Keratinocyte (primary cell): ENCODE results near the gene ITGA11. TPM values are rescaled to one million over a fixed set of nuclear protein-coding genes. Genes with fewer than 3 reads are reported as not detected.

Experiments used
- DNase-seq: peaks from one replicate; pipeline ENCODE4 v3.0.0-alpha.2; 2011; ENCODE audit warnings: low read depth, missing footprints, low spot score
- FAIRE-seq: peaks from 2 replicates; lab custom pipeline; 2011; peaks lifted over from hg19 to GRCh38; lab: Jason Lieb, UNC
- H2AFZ ChIP-seq: 2 replicates; pipeline ENCODE4 v1.6.0; 2012; ENCODE audit warnings: low read length, control low read depth, inconsistent platforms; ENCODE audit not compliant: control insufficient read depth
- H3K27ac ChIP-seq: 2 replicates; pipeline ENCODE4 v1.5.1; 2011; ENCODE audit warnings: low read length; ENCODE audit not compliant: control insufficient read depth, insufficient read depth
- H3K27me3 ChIP-seq: 3 replicates; pipeline ENCODE4 v1.6.0; 2011; ENCODE audit warnings: low read length; ENCODE audit not compliant: control insufficient read depth, insufficient read depth; ENCODE audit errors: extremely low read depth
- H3K36me3 ChIP-seq, 2 experiments: 2 replicates in 1 of 2; 3 replicates in 1 of 2; pipeline ENCODE4 v1.5.1; 2011; ENCODE audit warnings: low read length in 2 of 2, mild to moderate bottlenecking in 1 of 2; ENCODE audit not compliant: control insufficient read depth in 2 of 2, insufficient read depth in 2 of 2; ENCODE audit errors: extremely low read depth in 1 of 2
- H3K4me1 ChIP-seq: 3 replicates; pipeline ENCODE4 v1.5.1; 2011; ENCODE audit warnings: low read length; ENCODE audit not compliant: control insufficient read depth, insufficient read depth; ENCODE audit errors: extremely low read depth
- H3K4me2 ChIP-seq: 3 replicates; pipeline ENCODE4 v1.6.0; 2011; ENCODE audit warnings: low read depth, low read length; ENCODE audit not compliant: control insufficient read depth, insufficient read depth; ENCODE audit errors: extremely low read depth
- H3K4me3 ChIP-seq, 3 experiments: fragments of 200-600 bp in 1 of 3; sonication (generic) in 1 of 3; 2 replicates in 2 of 3; 3 replicates in 1 of 3; pipeline ENCODE4 v1.5.1; 2011 to 2016; ENCODE audit warnings: low read length in 3 of 3, mild to moderate bottlenecking in 3 of 3, control low read depth in 2 of 3, inconsistent platforms in 1 of 3, low read depth in 1 of 3, mixed read lengths in 1 of 3, mixed run types in 1 of 3, moderate library complexity in 1 of 3; ENCODE audit not compliant: control insufficient read depth in 2 of 3, insufficient read depth in 2 of 3; ENCODE audit errors: extremely low read depth in 1 of 3
- H3K79me2 ChIP-seq: 2 replicates; pipeline ENCODE4 v1.6.0; 2012; ENCODE audit warnings: low read length; ENCODE audit not compliant: control insufficient read depth, insufficient read depth
- H3K9ac ChIP-seq: 3 replicates; pipeline ENCODE4 v1.6.0; 2011; ENCODE audit warnings: low read length; ENCODE audit not compliant: control insufficient read depth, insufficient read depth; ENCODE audit errors: extremely low read depth
- H3K9me1 ChIP-seq: 3 replicates; pipeline ENCODE4 v1.6.0; 2011; ENCODE audit warnings: low read length; ENCODE audit not compliant: control insufficient read depth, insufficient read depth; ENCODE audit errors: extremely low read depth
- H3K9me3 ChIP-seq: 2 replicates; pipeline ENCODE4 v1.5.1; 2012; ENCODE audit warnings: low read depth, low read length; ENCODE audit not compliant: control insufficient read depth
- H4K20me1 ChIP-seq: 3 replicates; pipeline ENCODE4 v1.6.0; 2011; ENCODE audit warnings: low read length; ENCODE audit not compliant: control insufficient read depth, insufficient read depth; ENCODE audit errors: extremely low read depth
- EZH2 ChIP-seq: IDR thresholded peaks from one replicate; pipeline ENCODE4 v1.6.1; 2012; ENCODE audit warnings: inconsistent platforms, mild to moderate bottlenecking, low read length, moderate library complexity
- dilution Hi-C: fragments of 300-500 bp; cut with MboI; formaldehyde crosslinking; loops from one replicate; pipeline ENCODE4 v1.7.0; 2020; ENCODE audit warnings: low sequenced_read_pairs; ENCODE audit not compliant: extremely low pct_ligation_motif_present
- polyA plus RNA-seq, 5 experiments: library from polyadenylated mRNA; depleted of rRNA in 3 of 5; stranded (reverse) in 3 of 5; stranded (forward) in 1 of 5; unstranded in 1 of 5; fragments of >200 nt; gene quantifications; 1 replicate in 1 of 5; 2 replicates in 3 of 5; 3 replicates in 1 of 5; pipeline versions ENCODE4 v1.2.1 to v1.2.3, GENCODE V29; 2011 to 2012; ENCODE audit warnings: missing spikeins in 2 of 5, low read depth in 1 of 5, low replicate concordance in 1 of 5
- TF ChIP-seq, protein P1 (sequence below), 3 experiments: IDR thresholded peaks in 1 of 3; conservative IDR thresholded peaks in 1 of 3; optimal IDR thresholded peaks in 1 of 3; 2 replicates in 2 of 3; 3 replicates in 1 of 3; pipeline versions ENCODE3 to v1.5.1; 2011; ENCODE audit warnings: low read length in 3 of 3, mild to moderate bottlenecking in 3 of 3, moderate library complexity in 2 of 3, control low read depth in 1 of 3, inconsistent platforms in 1 of 3; ENCODE audit not compliant: insufficient read depth in 2 of 3; ENCODE audit errors: extremely low read depth in 1 of 3

ITGA11 gene
- polyA plus RNA-seq, 1 donor (not counting 4 experiments of a cell fraction or from before 2014, with no cell fraction given), result not detected

DNA sequence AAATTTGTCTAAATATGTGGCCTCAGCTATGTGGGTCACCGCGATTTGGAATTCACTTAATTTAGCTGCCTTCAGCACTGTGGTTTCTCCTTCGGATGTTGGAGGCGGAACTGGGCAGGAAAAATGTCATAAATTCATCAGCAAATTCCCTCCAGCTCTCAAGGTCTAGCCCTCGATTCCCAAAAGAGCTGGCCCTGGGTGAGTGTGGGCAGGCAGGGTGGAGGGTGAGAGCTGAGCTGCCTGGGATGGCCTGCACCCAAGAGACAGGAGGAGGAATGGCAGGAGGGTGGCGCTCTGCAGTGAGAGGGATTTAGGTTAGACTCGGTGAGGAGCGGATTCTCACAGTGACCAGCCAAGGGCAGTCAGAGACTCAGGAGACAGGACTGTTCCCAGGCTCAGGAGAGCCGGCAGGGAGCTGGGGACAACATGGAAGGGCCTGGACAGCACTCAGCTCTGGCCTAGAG, 97.3 kb downstream of the ITGA11 start:
- no peaks in the 10 kb centered on the region for H3K9me3 ChIP-seq
- H3K27ac ChIP-seq, result no peak overlapping the region
- no peak for FAIRE-seq

DNA sequence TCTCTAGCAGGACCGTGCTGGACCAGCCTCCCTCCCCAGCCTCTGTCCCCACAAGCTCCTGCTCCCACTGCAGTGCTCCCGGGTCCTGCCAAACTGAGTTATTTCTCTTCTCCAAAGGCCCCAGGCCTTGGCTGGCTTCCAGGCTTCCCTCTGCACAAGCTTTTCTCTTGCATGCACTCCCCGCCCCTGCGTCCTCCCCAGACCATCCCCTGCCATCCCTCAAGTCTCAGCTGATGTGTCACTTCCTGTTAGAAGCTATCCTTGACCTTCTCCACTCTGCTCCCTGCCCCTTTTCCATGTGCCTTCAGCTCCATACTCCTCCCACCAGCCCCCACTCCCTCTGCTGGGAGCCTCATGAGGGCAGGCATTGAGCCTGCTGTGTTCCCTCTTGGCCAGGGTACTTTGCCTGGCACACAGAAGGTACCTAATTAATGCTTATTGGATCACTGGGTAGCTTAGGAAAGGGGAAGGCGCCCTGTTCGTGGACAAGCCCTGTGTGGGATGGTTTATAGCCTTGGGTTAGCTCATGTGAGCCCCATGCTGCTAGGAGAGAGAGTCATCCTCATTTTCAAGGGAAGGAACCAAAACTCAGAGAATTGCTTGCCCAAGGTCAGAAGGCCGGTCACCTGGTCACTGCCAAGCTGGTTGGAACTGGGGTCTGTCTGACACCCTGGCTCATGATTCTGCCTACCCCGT, 98.0 kb downstream of the ITGA11 start:
- dilution Hi-C loops, result no loop called here
- DNase-seq (no peak), FAIRE-seq (no peak)

More for the DNA sequence above, 97.3 kb downstream of the ITGA11 start:
- DNase-seq, result no peak
- dilution Hi-C loops, result no loop called here
- no peaks in the 10 kb centered on the region for H3K79me2 ChIP-seq
- no peak overlapping the region for H3K9ac ChIP-seq
- H3K27me3 ChIP-seq, result peaks cover 12% of the 10 kb centered on the region
- no peaks in the 10 kb centered on the region for H3K9me1 ChIP-seq
- TF ChIP-seq, protein P1, sequence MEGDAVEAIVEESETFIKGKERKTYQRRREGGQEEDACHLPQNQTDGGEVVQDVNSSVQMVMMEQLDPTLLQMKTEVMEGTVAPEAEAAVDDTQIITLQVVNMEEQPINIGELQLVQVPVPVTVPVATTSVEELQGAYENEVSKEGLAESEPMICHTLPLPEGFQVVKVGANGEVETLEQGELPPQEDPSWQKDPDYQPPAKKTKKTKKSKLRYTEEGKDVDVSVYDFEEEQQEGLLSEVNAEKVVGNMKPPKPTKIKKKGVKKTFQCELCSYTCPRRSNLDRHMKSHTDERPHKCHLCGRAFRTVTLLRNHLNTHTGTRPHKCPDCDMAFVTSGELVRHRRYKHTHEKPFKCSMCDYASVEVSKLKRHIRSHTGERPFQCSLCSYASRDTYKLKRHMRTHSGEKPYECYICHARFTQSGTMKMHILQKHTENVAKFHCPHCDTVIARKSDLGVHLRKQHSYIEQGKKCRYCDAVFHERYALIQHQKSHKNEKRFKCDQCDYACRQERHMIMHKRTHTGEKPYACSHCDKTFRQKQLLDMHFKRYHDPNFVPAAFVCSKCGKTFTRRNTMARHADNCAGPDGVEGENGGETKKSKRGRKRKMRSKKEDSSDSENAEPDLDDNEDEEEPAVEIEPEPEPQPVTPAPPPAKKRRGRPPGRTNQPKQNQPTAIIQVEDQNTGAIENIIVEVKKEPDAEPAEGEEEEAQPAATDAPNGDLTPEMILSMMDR (optimal IDR thresholded peaks at IDR 0.05 in 1 of 3, IDR thresholded peaks at IDR 0.05 in 1 of 3, conservative IDR thresholded peaks at IDR 0.05 in 1 of 3; ENCODE audit: extremely low read depth in 1 of 3, insufficient read depth in 2 of 3, low read length in 3 of 3), result no peak
- TF ChIP-seq EZH2, result no peak
- H4K20me1 ChIP-seq, result no peaks in the 10 kb centered on the region
- no peak overlapping the region for H2AFZ ChIP-seq
- no peak overlapping the region for H3K4me2 ChIP-seq
- H3K4me1 ChIP-seq, result peaks cover 5% of the 10 kb centered on the region
- no peaks in the 10 kb centered on the region for H3K36me3 ChIP-seq
- no peak overlapping the region for H3K4me3 ChIP-seq

More for the DNA sequence above, 98.0 kb downstream of the ITGA11 start:
- Histone ChIP-seq H3K4me3 (no peak overlapping the region), H3K36me3 (no peaks in the 10 kb centered on the region), H4K20me1 (no peaks in the 10 kb centered on the region), H3K79me2 (no peaks in the 10 kb centered on the region), H3K9me1 (no peaks in the 10 kb centered on the region), H3K27me3 (peaks cover 18% of the 10 kb centered on the region), H3K4me2 (no peak overlapping the region), H3K4me1 (peaks cover 5% of the 10 kb centered on the region), H3K27ac (no peak overlapping the region), H3K9ac (no peak overlapping the region), H2AFZ (no peak overlapping the region), H3K9me3 (no peaks in the 10 kb centered on the region)
- no peak for TF ChIP-seq EZH2
- TF ChIP-seq, protein P1 (optimal IDR thresholded peaks at IDR 0.05 in 1 of 3, IDR thresholded peaks at IDR 0.05 in 1 of 3, conservative IDR thresholded peaks at IDR 0.05 in 1 of 3; ENCODE audit: extremely low read depth in 1 of 3, insufficient read depth in 2 of 3, low read length in 3 of 3), result no peak
